UCSD-AML1 (cell line): ENCODE measurements around the gene PTPRQ.

Experiments used
- DNase-seq: peaks from one replicate; lab custom pipeline; 2025; ENCODE audit not compliant: unreplicated experiment; lab: John Stamatoyannopoulos, UW

The PTPRQ gene

GRCh38 chr12:80717856-80718255 lies 273.8 kb downstream of the PTPRQ start:
- no peak for DNase-seq

- DNase-seq: no peak
Observed at GRCh38 chr12:80720516-80720915, 276.5 kb downstream of the PTPRQ start.

- no peak for DNase-seq
Observed at GRCh38 chr12:80721326-80721725, 277.3 kb downstream of the PTPRQ start.
